Esophagus squamous epithelium (tissue), 5 donors: ENCODE results near the gene ZNF507. TPM values are rescaled to one million over a fixed set of nuclear protein-coding genes. Genes with fewer than 3 reads are reported as not detected.
A peak's percentile ranks its signal among the peaks of the same experiment; 100 is the strongest.

Source experiments
- DNase-seq: peaks from one replicate; lab custom pipeline; 2025; lab: John Stamatoyannopoulos, UW
- H3K27ac ChIP-seq, 4 donors: fragments of 200-600 bp; sonication (generic); one replicate each; pipeline ENCODE4 v1.5.1; 2016 to 2019; ENCODE audit warnings: mild to moderate bottlenecking in 1 of 4
- H3K27me3 ChIP-seq, 4 donors: fragments of 200-600 bp; sonication (generic); 1 replicate in 3 of 4; 2 replicates in 1 of 4; pipeline versions ENCODE4 v1.5.1 to v1.6.0; 2017 to 2021; ENCODE audit warnings: antibody characterized with exemption in 1 of 4
- H3K36me3 ChIP-seq, 3 donors: fragments of 200-600 bp; sonication (generic); one replicate each; pipeline ENCODE4 v1.5.1; 2016 to 2019
- H3K4me1 ChIP-seq, 3 donors: fragments of 200-600 bp; sonication (generic); one replicate each; pipeline ENCODE4 v1.5.1; 2017 to 2019
- H3K4me3 ChIP-seq, 4 donors: fragments of 200-600 bp; sonication (generic); 1 replicate in 3 of 4; 2 replicates in 1 of 4; pipeline ENCODE4 v1.5.1; 2016 to 2019; ENCODE audit warnings: mild to moderate bottlenecking in 2 of 4, moderate library complexity in 1 of 4
- H3K9me3 ChIP-seq, 3 donors: fragments of 200-600 bp; sonication (generic); one replicate each; pipeline ENCODE4 v1.5.1; 2016 to 2019
- POLR2A ChIP-seq, 4 donors: fragments of 450-650 bp; IDR thresholded peaks; one replicate each; pipeline ENCODE4 v1.6.1; 2017; ENCODE audit warnings: antibody characterized with exemption in 4 of 4, mild to moderate bottlenecking in 4 of 4, moderate library complexity in 3 of 4
- WGBS, 2 donors: methylation state at CpG; one replicate each; pipeline ENCODE4 v1.1.5; 2018; 5-methylcytosine and 5-hydroxymethylcytosine counted together
- intact Hi-C: fragments of 100-400 bp; cut with DNase I; formaldehyde crosslinking; loops from one replicate; pipeline ENCODE4 v1.15.0; 2022
- total RNA-seq, 4 donors: library from RNA; depleted of rRNA; stranded (reverse); fragments of >200 nt; gene quantifications; one replicate each; pipeline ENCODE4 v1.1.0, GENCODE V29; 2016
- TF ChIP-seq, protein P1 (sequence below), 6 experiments: fragments of 450-650 bp in 4 of 6; fragments of 200-600 bp in 2 of 6; sonication (generic) in 2 of 6; IDR thresholded peaks; one replicate each; pipeline ENCODE4 v1.5.1; 2016 to 2019; ENCODE audit warnings: antibody characterized with exemption in 6 of 6, mild to moderate bottlenecking in 4 of 6, moderate library complexity in 4 of 6
- donor health status: DM: yes; HTN: yes; CAD: no.

The ZNF507 gene
- total RNA-seq, 4 donors from 2014 or later = 5.1 to 19.8 (median 9.3) TPM

GRCh38 chr19:32339423-32339822 lies 6.0 kb upstream of the ZNF507 start:
- H3K27me3 ChIP-seq = peaks cover 0 to 11% (median 0%) of the 10 kb centered on the region in 4 donors
- no peak overlapping the region for H3K4me3 ChIP-seq
- peaks cover 0 to 26% (median 3%) of the 10 kb centered on the region in 3 donors for H3K4me1 ChIP-seq
- intact Hi-C loops = no loop called here
- TF ChIP-seq, protein P1, sequence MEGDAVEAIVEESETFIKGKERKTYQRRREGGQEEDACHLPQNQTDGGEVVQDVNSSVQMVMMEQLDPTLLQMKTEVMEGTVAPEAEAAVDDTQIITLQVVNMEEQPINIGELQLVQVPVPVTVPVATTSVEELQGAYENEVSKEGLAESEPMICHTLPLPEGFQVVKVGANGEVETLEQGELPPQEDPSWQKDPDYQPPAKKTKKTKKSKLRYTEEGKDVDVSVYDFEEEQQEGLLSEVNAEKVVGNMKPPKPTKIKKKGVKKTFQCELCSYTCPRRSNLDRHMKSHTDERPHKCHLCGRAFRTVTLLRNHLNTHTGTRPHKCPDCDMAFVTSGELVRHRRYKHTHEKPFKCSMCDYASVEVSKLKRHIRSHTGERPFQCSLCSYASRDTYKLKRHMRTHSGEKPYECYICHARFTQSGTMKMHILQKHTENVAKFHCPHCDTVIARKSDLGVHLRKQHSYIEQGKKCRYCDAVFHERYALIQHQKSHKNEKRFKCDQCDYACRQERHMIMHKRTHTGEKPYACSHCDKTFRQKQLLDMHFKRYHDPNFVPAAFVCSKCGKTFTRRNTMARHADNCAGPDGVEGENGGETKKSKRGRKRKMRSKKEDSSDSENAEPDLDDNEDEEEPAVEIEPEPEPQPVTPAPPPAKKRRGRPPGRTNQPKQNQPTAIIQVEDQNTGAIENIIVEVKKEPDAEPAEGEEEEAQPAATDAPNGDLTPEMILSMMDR (IDR thresholded peaks at IDR 0.05) = no peak
- no peak for TF ChIP-seq POLR2A (IDR thresholded peaks at IDR 0.05)
- no peak for DNase-seq
- H3K36me3 ChIP-seq = no peaks in the 10 kb centered on the region
- H3K9me3 ChIP-seq = no peaks in the 10 kb centered on the region
- 71 to 85% methylated on average over 2 of the region's 2 CpGs for WGBS, 2 donors
- H3K27ac ChIP-seq = no peak overlapping the region

DNA sequence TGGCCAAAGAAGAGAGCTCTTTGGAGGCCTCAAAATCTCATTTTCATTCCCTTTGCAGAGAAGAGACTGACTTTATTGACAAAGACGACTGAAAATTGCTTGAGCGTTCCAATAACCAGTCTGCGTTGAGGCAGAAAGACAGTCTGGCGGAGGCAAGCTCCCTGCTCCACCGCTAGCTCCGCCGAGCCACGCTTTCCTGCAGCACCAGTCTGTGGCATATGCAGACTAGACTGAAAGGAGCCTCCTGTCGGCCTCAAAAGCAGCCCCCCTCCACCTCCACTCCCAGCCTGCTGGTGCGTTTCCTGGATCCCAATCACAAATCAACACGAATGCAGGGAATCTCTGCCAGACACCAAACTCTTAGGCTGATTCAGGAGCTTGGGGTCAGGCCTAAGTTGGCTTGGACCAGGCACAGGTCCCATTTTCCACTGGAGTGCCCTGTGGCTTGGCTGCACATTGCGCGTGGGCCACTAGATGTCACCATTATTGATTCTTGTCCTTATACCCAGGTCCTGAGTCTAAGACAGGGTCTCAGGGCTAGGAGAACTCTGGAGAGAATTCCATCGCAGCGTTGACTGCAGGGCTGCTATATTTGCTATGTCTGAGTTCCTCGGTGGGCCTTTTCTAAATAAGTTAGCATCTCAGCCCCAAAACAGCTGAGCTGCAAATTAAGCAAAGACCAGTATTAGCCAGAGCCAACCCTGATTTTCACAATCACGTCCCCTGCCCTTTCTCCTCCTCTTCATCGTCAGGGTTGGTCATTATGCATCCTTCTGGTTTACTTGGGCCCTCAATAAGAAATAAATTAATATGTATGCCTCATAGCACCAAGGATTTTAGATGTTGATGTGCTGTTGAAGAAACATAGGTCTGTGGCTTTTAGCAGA lies 5.2 kb upstream of the ZNF507 start:
- 65 to 68% methylated on average over 17 to 18 of the region's 18 CpGs for WGBS, 2 donors
- no peak for DNase-seq
- intact Hi-C loops = no loop called here
- TF ChIP-seq, protein P1 (IDR thresholded peaks at IDR 0.05) = peak; percentile 30 to 60 (median 46)
- TF ChIP-seq POLR2A (IDR thresholded peaks at IDR 0.05) = no peak
- Histone ChIP-seq H3K36me3 (no peaks in the 10 kb centered on the region), H3K27ac (no peak overlapping the region), H3K4me1 (peaks cover 0 to 30% (median 3%) of the 10 kb centered on the region in 3 donors), H3K9me3 (no peaks in the 10 kb centered on the region), H3K27me3 (peaks cover 0 to 11% (median 0%) of the 10 kb centered on the region in 4 donors), H3K4me3 (no peak overlapping the region)

DNA sequence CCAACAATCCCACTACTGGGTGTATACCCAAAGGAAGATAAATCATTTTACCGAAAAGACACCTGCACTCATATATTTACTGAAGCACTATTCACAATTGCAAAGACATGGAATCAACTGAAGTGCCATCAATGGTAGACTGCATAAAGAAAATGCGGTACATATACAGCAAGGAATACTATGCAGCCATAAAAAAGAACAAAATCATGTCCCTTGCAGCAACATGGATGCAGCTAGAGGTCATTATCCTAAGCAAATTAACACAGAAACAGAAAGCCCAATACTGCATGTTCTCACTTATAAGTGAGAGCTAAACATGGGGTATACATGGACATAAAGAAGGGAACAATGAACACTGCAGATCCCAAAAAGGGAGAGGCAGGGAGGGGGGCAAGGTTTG lies 2.7 kb upstream of the ZNF507 start:
- H3K27me3 ChIP-seq = peaks cover 0 to 11% (median 0%) of the 10 kb centered on the region in 4 donors
- no peak overlapping the region for H3K27ac ChIP-seq
- no peak for TF ChIP-seq POLR2A (IDR thresholded peaks at IDR 0.05)
- TF ChIP-seq, protein P1 (IDR thresholded peaks at IDR 0.05) = no peak
- no peak for DNase-seq
- intact Hi-C loops = no loop called here
- no peaks in the 10 kb centered on the region for H3K36me3 ChIP-seq
- 93 to 95% methylated on average over 2 of the region's 2 CpGs for WGBS, 2 donors
- no peaks in the 10 kb centered on the region for H3K9me3 ChIP-seq
- H3K4me1 ChIP-seq = peaks cover 2 to 35% (median 9%) of the 10 kb centered on the region in 3 donors
- no peak overlapping the region for H3K4me3 ChIP-seq

- TF ChIP-seq POLR2A (IDR thresholded peaks at IDR 0.05) = no peak
- TF ChIP-seq, protein P1 (IDR thresholded peaks at IDR 0.05) = no peak
- Histone ChIP-seq H3K27me3 (peaks cover 0 to 11% (median 0%) of the 10 kb centered on the region in 4 donors), H3K9me3 (no peaks in the 10 kb centered on the region), H3K27ac (no peak overlapping the region), H3K36me3 (peaks cover 0 to 10% (median 0%) of the 10 kb centered on the region in 3 donors), H3K4me3 (no peak overlapping the region), H3K4me1 (peaks cover 3 to 45% (median 13%) of the 10 kb centered on the region in 3 donors)
- intact Hi-C loops = no loop called here
- DNase-seq = no peak
- 41 to 49% methylated on average over 11 of the region's 11 CpGs for WGBS, 2 donors
These were observed 1.7 kb upstream of the ZNF507 start for GRCh38 chr19:32343550-32344262.
